Measurements from ENCODE around the gene ATRIP.

Gene ATRIP

GRCh38 chr3:48416091-48416505, 30.4 kb upstream of the ATRIP start:
- Histone ChIP-seq H3K4me3 (ENCODE audit: severe bottlenecking) (no peak overlapping the region), H3K27me3 (ENCODE audit: insufficient read depth, poor library complexity, severe bottlenecking) (no peaks in the 10 kb centered on the region), H3K27ac (ENCODE audit: poor library complexity, severe bottlenecking) (no peak overlapping the region), H3K4me1 (ENCODE audit: insufficient read depth, poor library complexity, severe bottlenecking) (no peaks in the 10 kb centered on the region), H3K36me3 (ENCODE audit: low read depth) (peaks cover 93% of the 10 kb centered on the region), H3K9me3 (ENCODE audit: severe bottlenecking) (no peaks in the 10 kb centered on the region)
- DNase-seq (ENCODE audit: low spot score) (no peak), ATAC-seq (ENCODE audit: low read depth) (no peak)
- TF ChIP-seq CTCF (IDR thresholded peaks at IDR 0.05; ENCODE audit: poor library complexity, severe bottlenecking), result no peak

GRCh38 chr3:48416546-48416945, 30.0 kb upstream of the ATRIP start:
- Histone ChIP-seq H3K4me3 (ENCODE audit: severe bottlenecking) (no peak overlapping the region), H3K9me3 (ENCODE audit: severe bottlenecking) (no peaks in the 10 kb centered on the region), H3K4me1 (ENCODE audit: insufficient read depth, poor library complexity, severe bottlenecking) (no peaks in the 10 kb centered on the region), H3K27ac (ENCODE audit: poor library complexity, severe bottlenecking) (no peak overlapping the region), H3K27me3 (ENCODE audit: insufficient read depth, poor library complexity, severe bottlenecking) (no peaks in the 10 kb centered on the region), H3K36me3 (ENCODE audit: low read depth) (peaks cover 93% of the 10 kb centered on the region)
- TF ChIP-seq CTCF (IDR thresholded peaks at IDR 0.05; ENCODE audit: poor library complexity, severe bottlenecking), result no peak
- ATAC-seq (ENCODE audit: low read depth) (no peak), DNase-seq (ENCODE audit: low spot score) (no peak)

GRCh38 chr3:48417529-48418108, 28.9 kb upstream of the ATRIP start:
- H3K27me3 ChIP-seq (ENCODE audit: insufficient read depth, poor library complexity, severe bottlenecking), result no peaks in the 10 kb centered on the region
- H3K27ac ChIP-seq (ENCODE audit: poor library complexity, severe bottlenecking), result no peak overlapping the region
- no peaks in the 10 kb centered on the region for H3K9me3 ChIP-seq (ENCODE audit: severe bottlenecking)
- TF ChIP-seq CTCF (IDR thresholded peaks at IDR 0.05; ENCODE audit: poor library complexity, severe bottlenecking), result no peak
- H3K4me3 ChIP-seq (ENCODE audit: severe bottlenecking), result no peak overlapping the region
- H3K36me3 ChIP-seq (ENCODE audit: low read depth), result peaks cover 93% of the 10 kb centered on the region
- no peaks in the 10 kb centered on the region for H3K4me1 ChIP-seq (ENCODE audit: insufficient read depth, poor library complexity, severe bottlenecking)
- DNase-seq (ENCODE audit: low spot score) (no peak), ATAC-seq (ENCODE audit: low read depth) (no peak)

GRCh38 chr3:48418140-48418539, 28.4 kb upstream of the ATRIP start:
- no peak for ATAC-seq (ENCODE audit: low read depth)
- Histone ChIP-seq H3K4me1 (ENCODE audit: insufficient read depth, poor library complexity, severe bottlenecking) (no peaks in the 10 kb centered on the region), H3K4me3 (ENCODE audit: severe bottlenecking) (no peak overlapping the region), H3K9me3 (ENCODE audit: severe bottlenecking) (no peaks in the 10 kb centered on the region), H3K27ac (ENCODE audit: poor library complexity, severe bottlenecking) (no peak overlapping the region), H3K27me3 (ENCODE audit: insufficient read depth, poor library complexity, severe bottlenecking) (no peaks in the 10 kb centered on the region), H3K36me3 (ENCODE audit: low read depth) (peaks cover 93% of the 10 kb centered on the region)
- no peak for DNase-seq (ENCODE audit: low spot score)
- no peak for TF ChIP-seq CTCF (IDR thresholded peaks at IDR 0.05; ENCODE audit: poor library complexity, severe bottlenecking)

- H3K36me3 ChIP-seq (ENCODE audit: low read depth), result peaks cover 93% of the 10 kb centered on the region
- TF ChIP-seq CTCF (IDR thresholded peaks at IDR 0.05; ENCODE audit: poor library complexity, severe bottlenecking), result no peak
- H3K27ac ChIP-seq (ENCODE audit: poor library complexity, severe bottlenecking), result no peak overlapping the region
- H3K9me3 ChIP-seq (ENCODE audit: severe bottlenecking), result no peaks in the 10 kb centered on the region
- DNase-seq (ENCODE audit: low spot score) (no peak), ATAC-seq (ENCODE audit: low read depth) (no peak)
- H3K4me1 ChIP-seq (ENCODE audit: insufficient read depth, poor library complexity, severe bottlenecking), result no peaks in the 10 kb centered on the region
- H3K27me3 ChIP-seq (ENCODE audit: insufficient read depth, poor library complexity, severe bottlenecking), result no peaks in the 10 kb centered on the region
- no peak overlapping the region for H3K4me3 ChIP-seq (ENCODE audit: severe bottlenecking)
Observed at GRCh38 chr3:48418651-48419050, 27.9 kb upstream of the ATRIP start.

Data from RWPE2 (cell line).